Measurements from ENCODE around the gene TBC1D8B. TPM values are rescaled to one million over a fixed set of nuclear protein-coding genes. Genes with fewer than 3 reads are reported as not detected.

The TBC1D8B gene
- total RNA-seq, 6 experiments from 2014 or later: 6.6 to 9.6 (median 8.2) TPM

- TF ChIP-seq POLR2A (IDR thresholded peaks at IDR 0.05) (no peak), CTCF (IDR thresholded peaks at IDR 0.05) (no peak)
- intact Hi-C loops (cut with DNase I): no loop called here
- Histone ChIP-seq H3K4me1 (peaks cover 0 to 37% (median 5%) of the 10 kb centered on the region in 4 donors), H3K36me3 (no peaks in the 10 kb centered on the region), H3K27me3 (no peaks in the 10 kb centered on the region), H3K27ac (peak overlapping the region in 2 of 3 donors; percentile 7 to 87), H3K9me3 (no peaks in the 10 kb centered on the region), H3K4me3 (no peak overlapping the region)
- 40% methylated on average over 2 of the region's 2 CpGs for WGBS (ENCODE audit: insufficient coverage, low coverage, low lambda C conversion rate, missing lambda C conversion rate)
- DNase-seq (no peak), ATAC-seq (no peak)
Measured at GRCh38 chrX:106899276-106899675, 96.8 kb downstream of the TBC1D8B start.

GRCh38 chrX:106899841-106900240 lies 97.4 kb downstream of the TBC1D8B start:
- H3K4me1 ChIP-seq: peaks cover 0 to 40% (median 7%) of the 10 kb centered on the region in 4 donors
- no peak for TF ChIP-seq POLR2A (IDR thresholded peaks at IDR 0.05)
- no peak for TF ChIP-seq CTCF (IDR thresholded peaks at IDR 0.05)
- peak overlapping the region; percentile 4 to 87 (median 34) for H3K27ac ChIP-seq
- H3K27me3 ChIP-seq: no peaks in the 10 kb centered on the region
- peak; percentile 8 to 55 (median 14) for ATAC-seq
- DNase-seq: no peak
- intact Hi-C loops (cut with DNase I): no loop called here
- no peaks in the 10 kb centered on the region for H3K36me3 ChIP-seq
- 36% methylated on average over 1 of the region's 1 CpG for WGBS (ENCODE audit: insufficient coverage, low coverage, low lambda C conversion rate, missing lambda C conversion rate)
- no peaks in the 10 kb centered on the region for H3K9me3 ChIP-seq
- peak overlapping the region in 1 of 3 donors; percentile 16 for H3K4me3 ChIP-seq

- H3K27ac ChIP-seq: peak overlapping the region; percentile 34 to 87 (median 43)
- 41% methylated on average over 3 of the region's 3 CpGs for WGBS (ENCODE audit: insufficient coverage, low coverage, low lambda C conversion rate, missing lambda C conversion rate)
- peaks cover 0 to 40% (median 7%) of the 10 kb centered on the region in 4 donors for H3K4me1 ChIP-seq
- peak; percentile 56 to 65 (median 59) for ATAC-seq
- no peak for TF ChIP-seq POLR2A (IDR thresholded peaks at IDR 0.05)
- no peak for TF ChIP-seq CTCF (IDR thresholded peaks at IDR 0.05)
- no peaks in the 10 kb centered on the region for H3K36me3 ChIP-seq
- no peak overlapping the region for H3K4me3 ChIP-seq
- H3K9me3 ChIP-seq: no peaks in the 10 kb centered on the region
- intact Hi-C loops (cut with DNase I): no loop called here
- peak; percentile 59 to 75 (median 68) for DNase-seq
- H3K27me3 ChIP-seq: no peaks in the 10 kb centered on the region
Measured at GRCh38 chrX:106901341-106901740, 98.9 kb downstream of the TBC1D8B start.

GRCh38 chrX:106901781-106902219 lies 99.3 kb downstream of the TBC1D8B start:
- no peaks in the 10 kb centered on the region for H3K9me3 ChIP-seq
- peak; percentile 52 for TF ChIP-seq POLR2A (IDR thresholded peaks at IDR 0.05)
- no peak for TF ChIP-seq CTCF (IDR thresholded peaks at IDR 0.05)
- ATAC-seq: peak; percentile 52 to 77 (median 60)
- intact Hi-C loops (cut with DNase I): no loop called here
- peak overlapping the region; percentile 68 to 87 (median 82) for H3K27ac ChIP-seq
- H3K4me1 ChIP-seq: peaks cover 0 to 40% (median 7%) of the 10 kb centered on the region in 4 donors
- no peaks in the 10 kb centered on the region for H3K36me3 ChIP-seq
- H3K27me3 ChIP-seq: no peaks in the 10 kb centered on the region
- 23% methylated on average over 4 of the region's 4 CpGs for WGBS (ENCODE audit: insufficient coverage, low coverage, low lambda C conversion rate, missing lambda C conversion rate)
- peak overlapping the region in 1 of 3 donors; percentile 27 for H3K4me3 ChIP-seq
- DNase-seq: peak; percentile 61 to 83 (median 78)
